IPS-15b (cell line): Measurements from ENCODE around the gene DPF3.
"Not testable (repeated sequence)": the region's sequence is repeated elsewhere in the genome, so short reads cannot be mapped to it uniquely, and the experiment has no call there.

Experiments used
- H3K27me3 ChIP-seq: one replicate; pipeline ENCODE4 v1.6.1; 2013; ENCODE audit warnings: low read length; ENCODE audit not compliant: control insufficient read depth, insufficient read depth
- H3K36me3 ChIP-seq: one replicate; pipeline ENCODE4 v1.6.1; 2013; ENCODE audit warnings: low read length; ENCODE audit not compliant: control insufficient read depth, insufficient read depth
- H3K4me1 ChIP-seq: one replicate; pipeline ENCODE4 v1.6.1; 2013; ENCODE audit warnings: mild to moderate bottlenecking, low read length; ENCODE audit not compliant: control insufficient read depth, insufficient read depth
- H3K4me3 ChIP-seq: one replicate; pipeline ENCODE4 v1.5.1; 2013; ENCODE audit warnings: low read depth, low read length
- H3K9ac ChIP-seq: one replicate; pipeline ENCODE4 v1.6.1; 2013; ENCODE audit warnings: low read depth, mild to moderate bottlenecking, low read length
- H3K9me3 ChIP-seq: one replicate; pipeline ENCODE4 v1.6.1; 2013; ENCODE audit warnings: mild to moderate bottlenecking, low read length; ENCODE audit not compliant: control insufficient read depth, insufficient read depth

DPF3 gene

GRCh38 chr14:72753044-72753710, 140.7 kb downstream of the DPF3 start:
- Histone ChIP-seq H3K9ac (no peak overlapping the region), H3K27me3 (no peaks in the 10 kb centered on the region), H3K9me3 (no peaks in the 10 kb centered on the region), H3K4me1 (no peaks in the 10 kb centered on the region), H3K4me3 (no peak overlapping the region), H3K36me3 (peaks cover 2% of the 10 kb centered on the region)

GRCh38 chr14:72752034-72752412, 141.9 kb downstream of the DPF3 start:
- peaks cover 2% of the 10 kb centered on the region for H3K36me3 ChIP-seq
- H3K4me1 ChIP-seq = no peaks in the 10 kb centered on the region
- H3K9me3 ChIP-seq = no peaks in the 10 kb centered on the region
- no peak overlapping the region for H3K9ac ChIP-seq
- H3K27me3 ChIP-seq = no peaks in the 10 kb centered on the region
- H3K4me3 ChIP-seq = no peak overlapping the region

- Histone ChIP-seq H3K4me3 (no peak overlapping the region), H3K9me3 (no peaks in the 10 kb centered on the region), H3K4me1 (no peaks in the 10 kb centered on the region), H3K27me3 (no peaks in the 10 kb centered on the region), H3K9ac (no peak overlapping the region), H3K36me3 (peaks cover 2% of the 10 kb centered on the region)
Observed at GRCh38 chr14:72751276-72752033, 142.4 kb downstream of the DPF3 start.

- H3K36me3 ChIP-seq = not testable (repeated sequence)
Observed at GRCh38 chr14:72748921-72749320, 145.0 kb downstream of the DPF3 start.

GRCh38 chr14:72747652-72748051, 146.2 kb downstream of the DPF3 start:
- H3K36me3 ChIP-seq = no peaks in the 10 kb centered on the region

More at GRCh38 chr14:72748921-72749320, 145.0 kb downstream of the DPF3 start:
- not testable (repeated sequence) for H3K4me3 ChIP-seq, H3K27me3 ChIP-seq, H3K9me3 ChIP-seq, H3K9ac ChIP-seq, H3K4me1 ChIP-seq

GRCh38 chr14:72745991-72746980, 147.6 kb downstream of the DPF3 start:
- Histone ChIP-seq H3K36me3 (no peaks in the 10 kb centered on the region), H3K9ac (no peak overlapping the region), H3K9me3 (no peaks in the 10 kb centered on the region), H3K4me3 (no peak overlapping the region), H3K27me3 (no peaks in the 10 kb centered on the region), H3K4me1 (peaks cover 4% of the 10 kb centered on the region)

More at GRCh38 chr14:72747652-72748051, 146.2 kb downstream of the DPF3 start:
- H3K4me1 ChIP-seq = peaks cover 2% of the 10 kb centered on the region
- no peak overlapping the region for H3K9ac ChIP-seq
- no peaks in the 10 kb centered on the region for H3K27me3 ChIP-seq
- H3K9me3 ChIP-seq = no peaks in the 10 kb centered on the region
- H3K4me3 ChIP-seq = no peak overlapping the region

GRCh38 chr14:72745546-72745945, 148.4 kb downstream of the DPF3 start:
- Histone ChIP-seq H3K27me3 (no peaks in the 10 kb centered on the region), H3K9ac (no peak overlapping the region), H3K36me3 (no peaks in the 10 kb centered on the region), H3K4me3 (no peak overlapping the region), H3K4me1 (peaks cover 4% of the 10 kb centered on the region), H3K9me3 (no peaks in the 10 kb centered on the region)

GRCh38 chr14:72744416-72745120, 149.3 kb downstream of the DPF3 start:
- no peaks in the 10 kb centered on the region for H3K9me3 ChIP-seq
- peaks cover 4% of the 10 kb centered on the region for H3K4me1 ChIP-seq
- no peaks in the 10 kb centered on the region for H3K27me3 ChIP-seq
- H3K9ac ChIP-seq = no peak overlapping the region
- no peak overlapping the region for H3K4me3 ChIP-seq
- H3K36me3 ChIP-seq = no peaks in the 10 kb centered on the region

GRCh38 chr14:72743626-72744025, 150.3 kb downstream of the DPF3 start:
- Histone ChIP-seq H3K9me3 (no peaks in the 10 kb centered on the region), H3K4me1 (peaks cover 4% of the 10 kb centered on the region), H3K27me3 (no peaks in the 10 kb centered on the region), H3K36me3 (no peaks in the 10 kb centered on the region), H3K4me3 (no peak overlapping the region), H3K9ac (no peak overlapping the region)

- no peaks in the 10 kb centered on the region for H3K9me3 ChIP-seq
- H3K4me1 ChIP-seq = peaks cover 4% of the 10 kb centered on the region
- H3K4me3 ChIP-seq = no peak overlapping the region
- H3K27me3 ChIP-seq = no peaks in the 10 kb centered on the region
- no peaks in the 10 kb centered on the region for H3K36me3 ChIP-seq
- H3K9ac ChIP-seq = no peak overlapping the region
Observed at GRCh38 chr14:72742838-72743195, 151.1 kb downstream of the DPF3 start.
